Measurements from ENCODE around the gene PSME2. TPM values are rescaled to one million over a fixed set of nuclear protein-coding genes. Genes with fewer than 3 reads are reported as not detected.

The PSME2 gene
- total and polyA plus RNA-seq, 10 of the 15 experiments (the other 5 are each of a cell fraction or from before 2014, with no cell fraction given): 510 to 3,542 (median 913) TPM

DNA sequence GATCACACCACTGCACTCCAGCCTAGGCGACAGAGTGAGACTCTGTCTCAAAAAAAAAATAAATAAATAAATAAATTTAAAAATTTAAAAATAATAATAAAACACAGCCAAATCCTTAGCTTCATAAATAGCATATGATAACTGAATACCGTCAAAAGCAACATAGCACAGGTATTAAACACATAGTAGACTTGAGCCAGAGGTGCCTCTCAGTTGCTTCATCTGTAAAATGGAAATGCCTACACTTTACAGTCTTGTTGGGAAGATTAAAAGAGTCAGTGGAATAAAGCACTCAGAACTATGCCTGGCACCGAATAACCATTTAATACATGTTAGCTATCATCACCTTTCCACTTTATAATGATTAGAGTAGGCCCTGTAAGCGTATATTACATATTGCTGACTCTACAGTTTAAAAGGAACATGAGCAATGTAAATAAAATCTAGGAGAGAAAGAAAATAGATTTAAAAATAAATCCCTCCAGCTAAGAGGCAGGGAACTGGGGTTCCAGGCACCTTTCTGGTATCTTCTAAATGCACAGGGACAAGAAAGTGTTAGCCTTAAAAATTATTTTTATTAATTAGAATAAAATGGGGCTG lies 39.6 kb downstream of the PSME2 start:
- peaks cover 0 to 7% of the 10 kb centered on the region in 2 experiments; a peak in 2 of 4 replicates for H3K36me3 ChIP-seq (ENCODE audit: control insufficient read depth in 2 of 2, insufficient read depth in 2 of 2, low read length in 1 of 2)
- ATAC-seq: no peak
- H4K20me1 ChIP-seq (ENCODE audit: control insufficient read depth, insufficient read depth): no peaks in the 10 kb centered on the region
- ChIA-PET SMC1A (ENCODE audit: uncharacterized antibody, unreplicated experiment) (interaction anchor here (1.2 to 9.6 kb wide), 8 partner anchors 10 to 64 kb away, joined by 3 to 195 read pairs (median 16); partner anchors contain the start of genes IRF9, PCK2 and PSME1), CTCF (interaction anchor here (0.9 to 11.3 kb wide), 10 partner anchors 13 to 192 kb away, joined by 3 to 294 read pairs (median 16); partner anchors contain the start of genes DHRS1, IRF9, NOP9 and PCK2), RAD21 (ENCODE audit: unreplicated experiment) (interaction anchor here (0.8 to 6.9 kb wide), 5 partner anchors 13 to 54 kb away, joined by 3 to 153 read pairs (median 17); partner anchors contain the start of genes IRF9 and PCK2), POLR2A (interaction anchor here (0.6 to 5.8 kb wide), 6 partner anchors 12 to 473 kb away, joined by 3 to 90 read pairs (median 4); partner anchors contain the start of genes IRF9 and PCK2)
- H3K9me3 ChIP-seq (replicated peaks; ENCODE audit: control insufficient read depth, insufficient read depth, low read length): no peaks in the 10 kb centered on the region
- H3K79me2 ChIP-seq (ENCODE audit: control insufficient read depth, insufficient read depth, low read length): no peaks in the 10 kb centered on the region
- no peak for FAIRE-seq
- DNase-seq (ENCODE audit: low read depth, low spot score): no peak
- H2AFZ ChIP-seq (ENCODE audit: control insufficient read depth, low read depth, low read length): no peak overlapping the region
- BruUV-seq (replicated peaks): no TSS peak
- intact Hi-C loops (cut with micrococcal nuclease; ENCODE audit: unreplicated experiment): no loop called here
- H3K27ac ChIP-seq (ENCODE audit: control insufficient read depth, insufficient read depth): no peak overlapping the region
- WGBS (ENCODE audit: insufficient coverage, insufficient replicate concordance, low lambda C conversion rate, missing lambda C conversion rate): 95% methylated on average over 4 of the region's 4 CpGs
- no peak overlapping the region for H3K4me2 ChIP-seq (ENCODE audit: control insufficient read depth, insufficient read depth)
- H3K27me3 ChIP-seq (replicated peaks in 1 of 2; ENCODE audit: control insufficient read depth in 2 of 2, insufficient read depth in 2 of 2, low read length in 1 of 2): no peaks in the 10 kb centered on the region
- no peak overlapping the region for H3K9ac ChIP-seq (ENCODE audit: control insufficient read depth, insufficient read depth, low read length)
- peaks cover 7% of the 10 kb centered on the region for H3K4me1 ChIP-seq (ENCODE audit: control insufficient read depth, insufficient read depth, low read length)
- in situ Hi-C loops (cut with MboI): loop anchor here (25.0 kb wide), 1 partner anchor 794 kb away; the partner anchor contains the start of genes BCL2L2, PABPN1 and PPP1R3E
- TF ChIP-seq TARDBP (IDR thresholded peaks at IDR 0.05; ENCODE audit: borderline replicate concordance) (no peak), EGR1 (IDR thresholded peaks at IDR 0.05; ENCODE audit: borderline replicate concordance in 1 of 2, low read depth in 2 of 2, low read length in 2 of 2) (no peak), POLR2AphosphoS2 (IDR thresholded peaks at IDR 0.05; ENCODE audit: low read depth, low read length) (no peak), YY1 (IDR thresholded peaks at IDR 0.05; ENCODE audit: low read depth, low read length) (no peak), BCLAF1 (IDR thresholded peaks at IDR 0.05) (no peak), TBL1XR1 (IDR thresholded peaks at IDR 0.05; ENCODE audit: low read depth, low read length) (no peak), ZBTB33 (IDR thresholded peaks at IDR 0.05) (no peak), ZNF384 (IDR thresholded peaks at IDR 0.05; ENCODE audit: borderline replicate concordance, low read depth, low read length) (no peak)
- TF ChIP-seq, protein P1, sequence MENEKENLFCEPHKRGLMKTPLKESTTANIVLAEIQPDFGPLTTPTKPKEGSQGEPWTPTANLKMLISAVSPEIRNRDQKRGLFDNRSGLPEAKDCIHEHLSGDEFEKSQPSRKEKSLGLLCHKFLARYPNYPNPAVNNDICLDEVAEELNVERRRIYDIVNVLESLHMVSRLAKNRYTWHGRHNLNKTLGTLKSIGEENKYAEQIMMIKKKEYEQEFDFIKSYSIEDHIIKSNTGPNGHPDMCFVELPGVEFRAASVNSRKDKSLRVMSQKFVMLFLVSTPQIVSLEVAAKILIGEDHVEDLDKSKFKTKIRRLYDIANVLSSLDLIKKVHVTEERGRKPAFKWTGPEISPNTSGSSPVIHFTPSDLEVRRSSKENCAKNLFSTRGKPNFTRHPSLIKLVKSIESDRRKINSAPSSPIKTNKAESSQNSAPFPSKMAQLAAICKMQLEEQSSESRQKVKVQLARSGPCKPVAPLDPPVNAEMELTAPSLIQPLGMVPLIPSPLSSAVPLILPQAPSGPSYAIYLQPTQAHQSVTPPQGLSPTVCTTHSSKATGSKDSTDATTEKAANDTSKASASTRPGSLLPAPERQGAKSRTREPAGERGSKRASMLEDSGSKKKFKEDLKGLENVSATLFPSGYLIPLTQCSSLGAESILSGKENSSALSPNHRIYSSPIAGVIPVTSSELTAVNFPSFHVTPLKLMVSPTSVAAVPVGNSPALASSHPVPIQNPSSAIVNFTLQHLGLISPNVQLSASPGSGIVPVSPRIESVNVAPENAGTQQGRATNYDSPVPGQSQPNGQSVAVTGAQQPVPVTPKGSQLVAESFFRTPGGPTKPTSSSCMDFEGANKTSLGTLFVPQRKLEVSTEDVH (IDR thresholded peaks at IDR 0.05; ENCODE audit: low read depth, partially characterized antibody): no peak
- H3K4me3 ChIP-seq: no peak overlapping the region
